IMR-90 (cell line): ENCODE measurements around the gene MCTP1. TPM values are rescaled to one million over a fixed set of nuclear protein-coding genes. Genes with fewer than 3 reads are reported as not detected.

Experiments used
- ATAC-seq: fragments of 200-7000 bp; cut with Tn5 transposase; 2 replicates; pipeline ENCODE4 v1.9.1; 2020; ENCODE audit warnings: low read depth, mild to moderate bottlenecking, moderate library complexity
- Bru-seq: library from RNA; stranded (reverse); fragments of 400-500 nt; gene quantifications from one replicate; lab custom pipeline; 2021; lab: Mats Ljungman, UMichigan
- BruChase-seq, 2 experiments: library from RNA; stranded (reverse); fragments of 400-500 nt; gene quantifications; one replicate each; lab custom pipeline; 2021; lab: Mats Ljungman, UMichigan
- BruUV-seq: library from RNA; stranded (reverse); fragments of 400-500 nt; replicated peaks from 2 replicates; lab custom pipeline; 2021; lab: Mats Ljungman, UMichigan
- CTCF ChIA-PET: fragments of 300-600 bp; formaldehyde crosslinking; extraction: SDS; loops from one replicate; lab custom pipeline; 2021; ENCODE audit warnings: antibody characterized with exemption; lab: Yijun Ruan, JAX
- POLR2A ChIA-PET: fragments of 300-600 bp; sonication (Branson Sonifier 250); formaldehyde crosslinking; loops from one replicate; lab custom pipeline; 2022; ENCODE audit warnings: antibody characterized with exemption; ENCODE audit not compliant: unreplicated experiment; lab: Charles Lee
- DNase-seq: peaks from one replicate; pipeline ENCODE4 v3.0.0; 2013
- H2AFZ ChIP-seq: replicated peaks from 2 replicates; pipeline ENCODE3; 2013; ENCODE audit warnings: low read length, mild to moderate bottlenecking; ENCODE audit not compliant: poor library complexity
- H2AK5ac ChIP-seq: 2 replicates; pipeline ENCODE4 v1.6.1; 2013; ENCODE audit warnings: low read depth, low read length, inconsistent platforms
- H2AK9ac ChIP-seq: replicated peaks from 2 replicates; pipeline ENCODE3; 2013; ENCODE audit warnings: mild to moderate bottlenecking, low read depth, low read length, moderate library complexity; ENCODE audit not compliant: poor library complexity
- H2BK120ac ChIP-seq: 2 replicates; pipeline ENCODE4 v1.6.1; 2013; ENCODE audit warnings: low read depth, low read length, inconsistent platforms
- H2BK15ac ChIP-seq: 3 replicates; pipeline ENCODE4 v1.6.1; 2013; ENCODE audit warnings: low read depth, low read length, inconsistent platforms
- H2BK20ac ChIP-seq: 2 replicates; pipeline ENCODE4 v1.6.1; 2013; ENCODE audit warnings: low read depth, mild to moderate bottlenecking, inconsistent platforms, low read length, moderate library complexity
- H2BK5ac ChIP-seq: 2 replicates; pipeline ENCODE4 v1.6.1; 2013; ENCODE audit warnings: mild to moderate bottlenecking, low read depth, low read length, inconsistent platforms; ENCODE audit not compliant: poor library complexity, severe bottlenecking
- H3K14ac ChIP-seq: replicated peaks from 2 replicates; pipeline ENCODE4 v1.6.1; 2013; ENCODE audit warnings: low read depth, low read length, inconsistent platforms
- H3K18ac ChIP-seq: 2 replicates; pipeline ENCODE4 v1.6.1; 2013; ENCODE audit warnings: low read depth, low read length, control low read depth
- H3K23ac ChIP-seq: 2 replicates; pipeline ENCODE4 v1.6.1; 2013; ENCODE audit warnings: low read depth, low read length, inconsistent platforms
- H3K27ac ChIP-seq: 2 replicates; pipeline ENCODE4 v1.5.1; 2013; ENCODE audit warnings: mild to moderate bottlenecking, control low read depth, low read length; ENCODE audit not compliant: insufficient read depth
- H3K27me3 ChIP-seq: 2 replicates; pipeline ENCODE4 v1.6.1; 2013; ENCODE audit warnings: low read length; ENCODE audit not compliant: control insufficient read depth, insufficient read depth
- H3K36me3 ChIP-seq: 2 replicates; pipeline ENCODE4 v1.6.1; 2013; ENCODE audit warnings: low read length, mixed read lengths; ENCODE audit not compliant: control insufficient read depth, insufficient read depth
- H3K4ac ChIP-seq: 2 replicates; pipeline ENCODE4 v1.6.1; 2013; ENCODE audit warnings: low read depth, low read length, inconsistent platforms
- H3K4me1 ChIP-seq: 2 replicates; pipeline ENCODE4 v1.6.1; 2013; ENCODE audit warnings: low read length, mixed read lengths; ENCODE audit not compliant: control insufficient read depth, insufficient read depth
- H3K4me2 ChIP-seq: 2 replicates; pipeline ENCODE4 v1.6.1; 2013; ENCODE audit warnings: low read depth, mild to moderate bottlenecking, control low read depth, low read length, moderate library complexity
- H3K4me3 ChIP-seq: 2 replicates; pipeline ENCODE4 v1.5.1; 2013; ENCODE audit warnings: low read depth, mild to moderate bottlenecking, control low read depth, low read length, moderate library complexity; ENCODE audit not compliant: insufficient read depth
- H3K56ac ChIP-seq: 2 replicates; pipeline ENCODE4 v1.6.1; 2013; ENCODE audit warnings: low read length, inconsistent platforms; ENCODE audit not compliant: insufficient read depth; ENCODE audit errors: extremely low read depth
- H3K79me1 ChIP-seq, 2 experiments: 2 replicates each; pipeline ENCODE4 v1.6.1; 2013; ENCODE audit warnings: low read length in 2 of 2, inconsistent platforms in 1 of 2, low read depth in 1 of 2
- H3K9ac ChIP-seq: 2 replicates; pipeline ENCODE4 v1.6.1; 2013; ENCODE audit warnings: low read depth, low read length, control low read depth
- H3K9me1 ChIP-seq: 2 replicates; pipeline ENCODE4 v1.6.1; 2013; ENCODE audit warnings: low read length, inconsistent platforms; ENCODE audit not compliant: insufficient read depth
- H3K9me3 ChIP-seq: 2 replicates; pipeline ENCODE4 v1.6.1; 2013; ENCODE audit warnings: low read length; ENCODE audit not compliant: control insufficient read depth, insufficient read depth
- H4K20me1 ChIP-seq: 2 replicates; pipeline ENCODE4 v1.6.1; 2013; ENCODE audit warnings: low read length, inconsistent platforms; ENCODE audit not compliant: insufficient read depth
- H4K5ac ChIP-seq: 2 replicates; pipeline ENCODE4 v1.6.1; 2013; ENCODE audit warnings: mild to moderate bottlenecking, low read depth, low read length, control low read depth
- H4K8ac ChIP-seq, 2 experiments: 2 replicates each; pipeline ENCODE4 v1.6.1; 2013; ENCODE audit warnings: low read depth in 2 of 2, low read length in 2 of 2, control low read depth in 1 of 2, inconsistent platforms in 1 of 2
- H4K91ac ChIP-seq: 2 replicates; pipeline ENCODE4 v1.6.1; 2013; ENCODE audit warnings: low read depth, low read length, inconsistent platforms; ENCODE audit not compliant: insufficient read depth
- BHLHE40 ChIP-seq: fragments of 150-350 bp; IDR thresholded peaks from 2 replicates; pipeline ENCODE4 v1.6.1; 2016; ENCODE audit warnings: mild to moderate bottlenecking, low read depth, low read length
- CEBPB ChIP-seq: IDR thresholded peaks from 2 replicates; pipeline ENCODE4 v1.6.1; 2012; ENCODE audit warnings: low read depth, low read length, improper control_type of control experiment
- CHD1 ChIP-seq: IDR thresholded peaks from 2 replicates; pipeline ENCODE4 v1.6.1; 2012; ENCODE audit warnings: low read depth, low read length, improper control_type of control experiment
- MAFK ChIP-seq: IDR thresholded peaks from 2 replicates; pipeline ENCODE4 v1.6.1; 2012; ENCODE audit warnings: low read depth, low read length, improper control_type of control experiment
- MAZ ChIP-seq: IDR thresholded peaks from 2 replicates; pipeline ENCODE4 v1.6.1; 2012; ENCODE audit warnings: low read depth, mild to moderate bottlenecking, low read length, improper control_type of control experiment, moderate library complexity, borderline replicate concordance
- NFE2L2 ChIP-seq: fragments of 150-350 bp; IDR thresholded peaks from 2 replicates; pipeline ENCODE4 v1.6.1; 2016; ENCODE audit warnings: low read depth, mild to moderate bottlenecking, low read length
- RAD21 ChIP-seq: IDR thresholded peaks from 2 replicates; pipeline ENCODE4 v1.6.1; 2012; ENCODE audit warnings: low read length, improper control_type of control experiment
- RCOR1 ChIP-seq: IDR thresholded peaks from 2 replicates; pipeline ENCODE4 v1.6.1; 2012; ENCODE audit warnings: mild to moderate bottlenecking, low read length, improper control_type of control experiment; ENCODE audit not compliant: insufficient replicate concordance
- RFX5 ChIP-seq: IDR thresholded peaks from 2 replicates; pipeline ENCODE4 v1.8.0; 2012; ENCODE audit warnings: low read depth, mild to moderate bottlenecking, low read length, moderate library complexity
- SMC3 ChIP-seq: fragments of 150-350 bp; IDR thresholded peaks from 2 replicates; pipeline ENCODE4 v1.6.1; 2016; ENCODE audit warnings: low read depth, mild to moderate bottlenecking, antibody characterized with exemption, low read length, moderate library complexity
- USF2 ChIP-seq: fragments of 150-350 bp; IDR thresholded peaks from 2 replicates; pipeline ENCODE4 v1.6.1; 2017; ENCODE audit warnings: mild to moderate bottlenecking, antibody characterized with exemption, low read length, low read depth
- WGBS, 2 experiments: methylation state at CpG; one replicate each; pipeline versions ENCODE4 v1.1.5 to v1.1.7; 2013; ENCODE audit warnings: missing lambda C conversion rate in 2 of 2; ENCODE audit not compliant: insufficient read length in 1 of 2; ENCODE audit errors: extremely low coverage in 2 of 2; 5-methylcytosine and 5-hydroxymethylcytosine counted together
- dilution Hi-C: fragments of 300-500 bp; cut with HindIII; formaldehyde crosslinking; loops from one replicate; pipeline ENCODE4 v1.14.3; 2018; ENCODE audit warnings: low sequenced_read_pairs; ENCODE audit not compliant: unreplicated experiment
- in situ Hi-C: fragments of 300-500 bp; cut with MboI; formaldehyde crosslinking; loops from 3 replicates; pipeline ENCODE4 v1.14.3; 2019; ENCODE audit warnings: low sequenced_read_pairs, inconsistent platforms, mixed read lengths
- intact Hi-C: fragments of 100-400 bp; cut with micrococcal nuclease; formaldehyde crosslinking; loops from 2 replicates; pipeline ENCODE4 v1.10.0; 2022
- long read RNA-seq: library from polyadenylated mRNA; unstranded; transcript quantifications from one replicate; pipeline ENCODE4 v2.0.0, GENCODE V29; 2021; ENCODE audit not compliant: unreplicated experiment
- polyA plus RNA-seq, 3 experiments: library from polyadenylated mRNA; depleted of rRNA; stranded (reverse); fragments of >200 nt; gene quantifications; 2 replicates each; pipeline ENCODE4 v1.2.3, GENCODE V29; 2012; ENCODE audit warnings: low replicate concordance in 1 of 3
- total RNA-seq: library from RNA; depleted of rRNA; stranded (reverse); fragments of >200 nt; gene quantifications from 2 replicates; pipeline ENCODE4 v1.2.3, GENCODE V29; 2012; rRNA removed
- TF ChIP-seq, protein P1 (sequence below): fragments of 150-350 bp; IDR thresholded peaks from 2 replicates; pipeline ENCODE4 v1.6.1; 2016; ENCODE audit warnings: low read depth, mild to moderate bottlenecking, low read length, moderate library complexity, borderline replicate concordance

Gene MCTP1
- 0.56 TPM in 1 of 2 replicates, not detected in the other for total RNA-seq
- polyA plus RNA-seq (2012; rRNA removed), result 0.07 and 0.21 TPM in 2 replicates
- polyA plus RNA-seq (2012; cell fraction: cytosol; rRNA removed), result not detected in 2 replicates
- polyA plus RNA-seq (2012; cell fraction: nucleus; rRNA removed; ENCODE audit: low replicate concordance), result 0.23 TPM in 1 of 2 replicates, not detected in the other
- percentile 22 among the genes with signal in this experiment for Bru-seq, nascent RNA
- percentile 13 among the genes with signal in this experiment for BruChase-seq, experiment 1, labeled RNA remaining after a 6-hour chase
- percentile 19 among the genes with signal in this experiment for BruChase-seq, experiment 2, labeled RNA remaining after a 2-hour chase
- long read RNA-seq, partial matches to known transcripts, result 0 of 1 reads
- long read RNA-seq, other reads (novel, unspliced or antisense), result 1 of 1 reads

DNA sequence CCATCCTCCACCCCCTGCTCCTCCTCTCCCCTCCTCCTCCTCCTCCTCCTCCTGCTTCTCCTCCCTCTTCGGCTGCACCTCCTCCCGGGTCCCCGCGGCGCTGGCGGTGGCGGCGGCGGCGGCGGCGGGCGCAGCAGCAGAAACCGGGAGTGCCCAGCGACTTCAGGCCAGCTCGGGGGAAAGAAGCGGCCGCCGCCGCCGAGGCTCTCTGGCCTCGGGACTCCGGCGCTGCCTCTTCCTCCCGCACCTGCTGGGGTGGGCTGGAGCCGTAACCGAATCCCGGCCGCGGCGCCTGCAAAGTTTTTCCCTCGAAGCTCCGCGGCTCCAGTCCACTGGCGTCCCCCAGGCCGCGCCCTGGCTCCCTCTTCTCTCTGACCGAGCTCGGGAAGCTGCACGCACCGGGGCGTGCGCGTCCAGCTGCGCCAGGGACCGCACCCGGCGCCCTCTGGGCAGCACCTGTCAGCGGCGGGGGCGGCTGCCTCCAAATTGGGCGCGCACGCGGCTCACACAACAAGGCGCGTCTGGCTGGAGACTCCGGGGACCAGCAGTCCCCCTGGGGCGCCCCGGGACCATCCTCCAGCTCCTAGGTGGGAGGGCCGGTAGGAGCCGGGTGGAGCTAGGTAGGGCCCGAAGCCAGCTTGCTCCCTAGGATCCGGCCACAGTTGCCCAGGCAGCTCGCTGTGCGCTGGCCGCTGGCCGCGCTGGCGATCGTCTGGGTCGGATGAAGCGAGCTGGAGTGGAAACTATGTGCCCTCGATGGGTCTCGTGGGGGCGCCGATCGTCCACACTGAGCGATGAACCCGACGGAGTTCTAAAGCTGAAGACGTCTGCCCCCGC is at the start of gene MCTP1:
MCTP1 (minus strand) TSS at position 523 of the 837 bp plus-strand sequence.
- no peaks in the 10 kb centered on the region for H3K9me1 ChIP-seq
- peaks cover 42% of the 10 kb centered on the region for H3K27me3 ChIP-seq
- ChIA-PET CTCF (interaction anchor here (1.0 kb wide), 1 partner anchor 8 kb away, joined by 3 read pairs; no protein-coding TSS in a partner anchor), POLR2A (no interaction called here)
- no peak within 1 kb of the TSS for H4K5ac ChIP-seq
- no peak within 1 kb of the TSS for H2AK5ac ChIP-seq
- H4K91ac ChIP-seq, result no peak within 1 kb of the TSS
- dilution Hi-C loops, result no loop called here
- H3K9ac ChIP-seq, result no peak within 1 kb of the TSS
- BruUV-seq, result no TSS peak
- H2AFZ ChIP-seq, result peak within 1 kb of the TSS; percentile 88
- H3K4me1 ChIP-seq, result no peaks in the 10 kb centered on the region
- H4K8ac ChIP-seq, result no peak within 1 kb of the TSS
- peak within 1 kb of the TSS; percentile 30 for H3K4me3 ChIP-seq
- 0% methylated on average over 49 of the region's 83 CpGs; no CpG with 5 or more reads in 1 of the 2 experiments for WGBS, 2 experiments
- H3K79me1 ChIP-seq, result no peaks in the 10 kb centered on the region
- H3K4me2 ChIP-seq, result peak within 1 kb of the TSS; percentile 93
- H3K56ac ChIP-seq, result no peak within 1 kb of the TSS
- no peak within 1 kb of the TSS for H3K23ac ChIP-seq
- no peaks in the 10 kb centered on the region for H3K36me3 ChIP-seq
- no peak within 1 kb of the TSS for H2AK9ac ChIP-seq
- H3K9me3 ChIP-seq, result no peaks in the 10 kb centered on the region
- no peak within 1 kb of the TSS for H3K27ac ChIP-seq
- DNase-seq (no peak), ATAC-seq (peak; percentile 56)
- no peak within 1 kb of the TSS for H2BK5ac ChIP-seq
- no peak within 1 kb of the TSS for H3K18ac ChIP-seq
- H3K14ac ChIP-seq, result no peak within 1 kb of the TSS
- H4K20me1 ChIP-seq, result no peaks in the 10 kb centered on the region
- intact Hi-C loops, result no loop called here
- no peak within 1 kb of the TSS for H3K4ac ChIP-seq
- H2BK15ac ChIP-seq, result no peak within 1 kb of the TSS
- H2BK120ac ChIP-seq, result no peak within 1 kb of the TSS
- no peak within 1 kb of the TSS for H2BK20ac ChIP-seq
- in situ Hi-C loops, result no loop called here
- TF ChIP-seq RAD21 (no peak), BHLHE40 (no peak), SMC3 (no peak), NFE2L2 (no peak), CEBPB (no peak), RFX5 (no peak), MAFK (no peak), MAZ (no peak), CHD1 (no peak), RCOR1 (no peak), USF2 (no peak)
- TF ChIP-seq, protein P1, sequence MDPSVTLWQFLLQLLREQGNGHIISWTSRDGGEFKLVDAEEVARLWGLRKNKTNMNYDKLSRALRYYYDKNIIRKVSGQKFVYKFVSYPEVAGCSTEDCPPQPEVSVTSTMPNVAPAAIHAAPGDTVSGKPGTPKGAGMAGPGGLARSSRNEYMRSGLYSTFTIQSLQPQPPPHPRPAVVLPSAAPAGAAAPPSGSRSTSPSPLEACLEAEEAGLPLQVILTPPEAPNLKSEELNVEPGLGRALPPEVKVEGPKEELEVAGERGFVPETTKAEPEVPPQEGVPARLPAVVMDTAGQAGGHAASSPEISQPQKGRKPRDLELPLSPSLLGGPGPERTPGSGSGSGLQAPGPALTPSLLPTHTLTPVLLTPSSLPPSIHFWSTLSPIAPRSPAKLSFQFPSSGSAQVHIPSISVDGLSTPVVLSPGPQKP, result no peak
